ENCODE measurements around the gene GNRH2.
"Not testable (repeated sequence)": the region's sequence is repeated elsewhere in the genome, so short reads cannot be mapped to it uniquely, and the experiment has no call there.

The GNRH2 gene, protein sequence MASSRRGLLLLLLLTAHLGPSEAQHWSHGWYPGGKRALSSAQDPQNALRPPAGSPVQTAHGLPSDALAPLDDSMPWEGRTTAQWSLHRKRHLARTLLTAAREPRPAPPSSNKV

DNA sequence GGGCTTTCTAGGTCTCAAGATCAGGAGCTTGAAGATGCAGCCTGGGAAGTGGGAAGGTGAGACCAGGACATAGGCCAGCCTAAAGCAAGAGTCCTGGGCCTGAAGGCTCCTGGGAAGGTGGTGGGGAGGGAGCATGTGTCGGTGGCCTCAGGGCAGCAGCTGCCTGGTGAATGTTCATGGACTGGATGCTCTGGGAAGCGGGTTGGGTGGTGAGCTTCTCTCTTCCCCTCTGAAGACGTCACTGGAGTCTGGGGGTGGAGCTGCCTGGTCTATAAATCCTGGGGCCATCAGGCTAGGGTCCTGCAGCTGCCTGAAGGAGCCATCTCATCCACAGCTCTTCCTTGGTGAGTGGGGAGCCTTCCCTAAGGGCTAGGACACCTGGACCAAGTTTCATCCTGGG is at the start of gene GNRH2:
TSS of gene GNRH2 (plus strand) at position 301 of the 400 bp plus-strand sequence. CDS start 793 bp downstream, outside the sequence.
- in situ Hi-C loops (cut with MboI; ENCODE audit: low sequenced_read_pairs), result no loop called here

DNA sequence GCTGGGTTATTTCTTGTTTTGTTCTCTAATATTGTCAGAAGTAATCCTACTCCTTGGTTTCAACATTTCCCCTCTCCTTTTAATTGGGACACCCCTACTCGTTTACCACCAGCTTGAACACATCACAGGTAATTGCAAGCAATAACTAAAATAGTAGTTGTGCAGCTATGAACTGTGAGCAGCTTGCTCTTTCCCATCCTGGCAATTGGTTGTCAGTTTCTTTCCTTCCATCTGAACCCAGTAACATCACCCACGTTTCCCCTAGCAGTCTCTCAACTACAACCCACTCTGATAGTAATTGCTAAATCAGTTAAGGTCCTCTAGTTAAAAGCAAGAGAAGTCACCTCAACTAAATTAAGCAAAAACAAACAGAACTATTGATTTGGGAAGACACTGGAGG is 47.6 kb upstream of the GNRH2 start:
- in situ Hi-C loops (cut with MboI; ENCODE audit: low sequenced_read_pairs), result no loop called here

DNA sequence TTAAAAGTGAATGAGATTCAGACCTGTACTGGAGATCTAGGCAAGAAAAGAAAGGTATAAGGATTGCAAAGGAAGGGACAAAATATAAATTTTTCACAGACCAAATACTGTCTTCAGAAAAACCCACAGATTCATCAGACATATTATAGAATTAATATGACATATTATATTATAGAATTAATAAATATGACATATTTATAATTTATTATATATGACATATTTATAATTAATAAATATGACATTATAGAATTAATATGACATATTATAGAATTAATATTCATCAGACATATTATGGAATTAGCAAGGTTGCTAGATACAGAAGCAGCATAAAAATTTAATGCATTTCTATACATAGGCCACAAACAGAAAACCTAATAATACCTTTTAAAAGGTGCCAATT is 44.7 kb upstream of the GNRH2 start:
- in situ Hi-C loops (cut with MboI; ENCODE audit: low sequenced_read_pairs), result no loop called here

GRCh38 chr20:3000852-3001523 is 42.4 kb upstream of the GNRH2 start:
- in situ Hi-C loops (cut with MboI; ENCODE audit: low sequenced_read_pairs), result no loop called here

- in situ Hi-C loops (cut with MboI; ENCODE audit: low sequenced_read_pairs), result no loop called here
These were observed 40.0 kb upstream of the GNRH2 start for GRCh38 chr20:3003416-3003815.

DNA sequence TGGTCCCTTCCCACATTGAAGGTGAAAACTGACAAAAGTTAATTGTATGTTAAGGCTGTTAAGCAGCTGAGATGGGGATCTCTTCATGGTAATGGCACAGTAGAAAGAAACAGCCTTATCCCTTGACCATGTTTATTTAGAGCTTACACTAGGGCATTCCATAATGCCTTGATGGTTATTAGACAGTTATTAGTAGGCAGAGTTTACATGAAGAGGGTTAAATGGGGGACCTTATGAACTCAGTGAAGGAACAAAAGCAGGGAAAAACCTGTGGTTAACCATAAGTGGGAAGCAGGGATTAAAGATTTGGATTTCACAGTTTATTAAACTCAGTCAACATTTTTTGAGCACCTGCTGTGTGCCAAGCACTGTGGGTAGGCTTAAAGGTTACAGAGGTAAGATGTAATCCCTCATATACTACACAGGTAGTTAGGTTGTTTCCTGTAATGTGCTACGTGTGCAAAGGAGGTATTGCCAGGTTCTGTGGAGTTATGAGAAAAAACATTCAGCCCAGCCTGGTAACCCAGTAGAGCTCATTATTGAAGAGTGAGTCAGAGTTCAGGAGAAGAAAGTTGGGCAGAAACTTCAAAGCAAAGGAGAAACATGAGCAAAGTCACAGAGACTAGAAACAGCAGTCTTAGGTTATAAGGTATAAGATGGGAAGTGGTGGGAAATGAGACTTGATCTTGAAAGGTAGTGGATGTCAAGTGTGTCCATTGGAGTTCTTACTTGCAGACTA is 32.3 kb upstream of the GNRH2 start:
- in situ Hi-C loops (cut with MboI; ENCODE audit: low sequenced_read_pairs), result no loop called here

GRCh38 chr20:3011752-3012151 is 31.7 kb upstream of the GNRH2 start:
- in situ Hi-C loops (cut with MboI; ENCODE audit: low sequenced_read_pairs), result no loop called here

GRCh38 chr20:3013771-3014170 is 29.7 kb upstream of the GNRH2 start:
- in situ Hi-C loops (cut with MboI; ENCODE audit: low sequenced_read_pairs), result no loop called here

DNA sequence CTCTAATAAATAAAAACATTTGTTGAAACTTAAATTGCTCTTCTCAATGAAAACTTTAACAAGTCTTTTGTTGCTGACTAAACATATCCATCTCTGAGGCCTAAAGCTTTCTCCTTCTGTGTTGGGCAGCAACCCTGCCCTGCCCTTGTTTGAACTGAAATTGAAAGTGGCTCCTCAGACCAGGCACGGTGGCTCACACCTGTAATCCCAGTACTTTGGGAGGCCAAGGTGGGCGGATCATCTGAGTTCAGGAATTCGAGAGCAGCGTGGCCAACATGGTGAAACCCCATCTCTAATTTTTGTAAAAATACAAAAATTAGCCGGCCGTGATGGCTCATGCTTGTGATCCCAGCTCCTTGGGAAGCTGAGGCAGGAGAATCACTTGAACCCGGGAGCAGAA is 29.2 kb upstream of the GNRH2 start:
- in situ Hi-C loops (cut with MboI; ENCODE audit: low sequenced_read_pairs), result no loop called here

DNA sequence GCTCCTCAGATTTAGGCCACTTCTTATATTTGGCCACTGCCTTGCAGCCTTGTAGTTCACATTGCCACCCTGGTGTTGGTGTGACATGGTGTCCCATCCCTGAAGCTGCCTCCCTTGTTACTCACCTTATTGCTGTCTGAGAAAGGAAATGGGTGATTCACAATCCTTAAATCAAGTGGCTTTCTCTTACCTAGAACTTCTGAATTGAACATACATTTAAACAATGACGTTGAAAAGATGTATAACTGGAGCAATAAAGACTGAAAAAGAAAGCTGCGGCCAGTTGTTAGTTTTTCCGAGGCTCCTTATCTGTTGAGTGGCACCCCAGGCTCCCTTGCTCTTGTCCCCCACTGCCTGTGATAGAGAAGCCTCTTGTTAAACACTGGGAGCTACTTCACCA is 28.8 kb upstream of the GNRH2 start:
- in situ Hi-C loops (cut with MboI; ENCODE audit: low sequenced_read_pairs), result no loop called here

GRCh38 chr20:3015302-3015701 is 28.1 kb upstream of the GNRH2 start:
- in situ Hi-C loops (cut with MboI; ENCODE audit: low sequenced_read_pairs), result not testable (repeated sequence)

- in situ Hi-C loops (cut with MboI; ENCODE audit: low sequenced_read_pairs), result no loop called here
These were observed 22.1 kb upstream of the GNRH2 start for GRCh38 chr20:3021327-3021726.

DNA sequence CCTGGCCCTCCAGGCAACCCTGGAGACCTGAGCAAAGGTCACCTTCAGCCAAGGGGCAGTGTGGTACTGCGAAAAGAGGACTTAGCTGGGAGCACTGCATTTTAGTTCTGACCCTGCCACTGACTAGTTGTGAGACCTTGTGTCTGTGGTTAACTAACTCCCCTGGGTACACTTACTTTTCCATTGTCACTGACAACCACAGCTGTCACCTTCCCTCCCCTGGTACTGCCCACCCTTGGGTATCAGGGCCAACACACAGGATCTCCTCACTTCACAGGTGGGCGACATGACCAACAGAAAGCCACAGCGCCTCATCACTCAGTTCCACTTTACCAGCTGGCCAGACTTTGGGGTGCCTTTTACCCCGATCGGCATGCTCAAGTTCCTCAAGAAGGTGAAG is 21.6 kb upstream of the GNRH2 start:
- in situ Hi-C loops (cut with MboI; ENCODE audit: low sequenced_read_pairs), result no loop called here

GRCh38 chr20:3022559-3023490 is 20.6 kb upstream of the GNRH2 start:
- in situ Hi-C loops (cut with MboI; ENCODE audit: low sequenced_read_pairs), result not testable (repeated sequence)

GRCh38 chr20:3027987-3028386 is 15.4 kb upstream of the GNRH2 start:
- in situ Hi-C loops (cut with MboI; ENCODE audit: low sequenced_read_pairs), result no loop called here

DNA sequence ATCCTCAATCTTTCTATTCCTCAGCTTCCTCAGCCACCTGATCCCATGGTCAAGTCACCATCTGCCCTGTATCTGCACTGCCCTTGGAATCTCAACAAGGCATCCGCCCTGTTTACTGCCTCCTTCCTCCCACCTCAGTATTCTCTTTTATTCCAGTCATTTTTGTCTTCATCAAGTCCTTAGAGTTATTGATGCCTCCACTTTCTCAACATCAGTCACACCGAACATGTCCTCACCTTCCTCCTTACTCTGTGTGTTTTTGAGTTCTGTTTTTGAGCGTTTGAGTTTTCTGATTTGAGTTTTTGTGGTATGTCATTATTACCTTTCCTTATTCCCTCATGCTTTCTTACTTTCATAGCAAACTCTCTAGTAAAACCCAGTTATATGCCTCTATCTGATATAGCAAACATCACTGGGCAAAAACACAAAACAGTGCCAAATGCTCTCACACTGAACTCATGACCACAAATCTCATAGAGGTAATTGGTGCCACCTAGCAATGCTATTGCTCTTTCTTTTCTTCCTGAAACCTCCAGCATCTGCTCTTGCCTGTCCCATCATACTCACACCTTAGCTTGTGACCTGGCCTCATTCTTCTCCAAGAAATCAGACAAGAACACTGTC is 11.8 kb upstream of the GNRH2 start:
- in situ Hi-C loops (cut with MboI; ENCODE audit: low sequenced_read_pairs), result no loop called here

- in situ Hi-C loops (cut with MboI; ENCODE audit: low sequenced_read_pairs), result no loop called here
These were observed 10.8 kb upstream of the GNRH2 start for GRCh38 chr20:3032624-3033023.

DNA sequence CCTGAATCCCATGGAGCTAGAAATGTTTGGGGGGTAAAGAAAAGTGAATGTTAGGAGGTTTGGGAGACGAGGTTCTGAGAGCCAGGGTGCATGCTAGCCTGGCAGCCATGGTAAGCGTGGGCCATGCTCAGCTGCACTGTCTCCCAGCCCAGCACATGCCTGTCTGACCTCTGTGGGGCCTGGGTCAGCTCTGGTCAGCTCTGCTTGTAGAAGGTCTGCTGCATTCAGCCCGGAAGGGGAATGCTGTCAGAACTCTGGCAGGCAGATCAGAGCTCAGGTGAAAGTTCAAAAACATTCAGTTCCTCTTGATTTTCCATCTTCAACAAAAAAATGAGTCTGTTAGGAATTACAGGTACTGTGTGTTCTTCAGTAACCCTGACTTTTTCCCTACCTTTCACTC is 5.8 kb upstream of the GNRH2 start:
- in situ Hi-C loops (cut with MboI; ENCODE audit: low sequenced_read_pairs), result no loop called here

DNA sequence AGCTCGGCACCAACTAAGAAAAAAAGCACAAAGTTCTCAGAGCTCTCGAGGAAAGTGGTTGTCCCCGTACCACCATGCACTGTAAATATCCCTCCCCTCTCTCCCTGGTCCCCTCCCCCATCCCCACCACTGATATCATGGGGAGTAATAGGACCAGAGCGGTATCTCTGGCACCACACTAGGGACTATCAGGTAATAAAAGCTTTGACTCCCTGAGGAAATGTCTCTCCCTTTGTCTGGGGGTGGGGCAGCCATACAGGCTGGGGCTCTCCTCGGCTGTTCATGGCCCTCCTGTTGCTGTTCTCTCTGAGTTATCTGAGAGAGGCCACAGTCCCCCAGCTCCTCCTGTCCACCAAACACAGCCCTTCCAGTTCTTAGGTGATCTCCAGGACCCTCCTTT is 5.0 kb upstream of the GNRH2 start:
- in situ Hi-C loops (cut with MboI; ENCODE audit: low sequenced_read_pairs), result no loop called here

DNA sequence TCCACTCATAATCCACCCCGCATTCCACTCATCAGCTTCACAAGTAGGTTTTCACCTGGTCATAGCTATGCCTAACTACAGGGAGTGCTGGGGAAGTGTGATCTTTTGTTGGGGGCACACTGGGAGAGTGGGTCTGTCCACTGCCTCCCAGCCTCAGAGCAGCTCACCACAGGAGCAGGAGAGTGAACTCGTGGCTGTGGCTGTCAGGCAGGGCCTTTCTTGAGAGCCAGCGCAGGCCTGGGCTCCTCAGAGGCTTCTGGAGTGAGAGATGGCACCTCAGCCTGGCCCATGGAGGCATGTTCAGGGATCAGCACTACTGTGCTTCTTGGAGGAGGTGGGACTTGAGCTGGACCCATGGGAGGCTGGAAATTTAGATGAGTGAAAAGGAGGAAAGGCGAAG is 4.0 kb upstream of the GNRH2 start:
- in situ Hi-C loops (cut with MboI; ENCODE audit: low sequenced_read_pairs), result no loop called here

- in situ Hi-C loops (cut with MboI; ENCODE audit: low sequenced_read_pairs), result no loop called here
These were observed 3.3 kb upstream of the GNRH2 start for GRCh38 chr20:3040086-3040485.
